HepG2 (cell line): ENCODE data around the gene GASK1A. TPM values are rescaled to one million over a fixed set of nuclear protein-coding genes. Genes with fewer than 3 reads are reported as not detected.

Experiments used
- ATAC-seq: fragments of 200-7000 bp; cut with Tn5 transposase; 3 replicates; pipeline ENCODE4 v1.9.1; 2020; ENCODE audit warnings: mild to moderate bottlenecking, moderate library complexity
- BruUV-seq: library from RNA; stranded (reverse); fragments of 400-500 nt; replicated peaks from 2 replicates; lab custom pipeline; 2021; lab: Mats Ljungman, UMichigan
- CTCF ChIA-PET: fragments of 300-600 bp; formaldehyde crosslinking; extraction: SDS; loops from one replicate; lab custom pipeline; 2021; ENCODE audit warnings: low total read pairs, inconsistent platforms, low intra/inter-chr PET ratio; lab: Yijun Ruan, JAX
- POLR2A ChIA-PET: fragments of 350-600 bp; sonication (Branson Sonifier 250); formaldehyde crosslinking; loops from one replicate; lab custom pipeline; 2020; ENCODE audit warnings: antibody characterized with exemption, inconsistent platforms; lab: Yijun Ruan, JAX
- DNase-seq: peaks from one replicate; pipeline ENCODE4 v3.0.0-alpha.2; 2015; ENCODE audit warnings: low spot score
- FAIRE-seq: peaks from 3 replicates; lab custom pipeline; 2011; peaks lifted over from hg19 to GRCh38; lab: Jason Lieb, UNC
- H2AFZ ChIP-seq: one replicate; pipeline ENCODE4 v1.6.1; 2011; ENCODE audit warnings: low read length, inconsistent platforms
- H3K27ac ChIP-seq: fragments of 300-600 bp; 3 replicates; pipeline ENCODE4 v1.8.0; 2011; ENCODE audit warnings: mixed run types, mild to moderate bottlenecking, mixed read lengths, low read length, inconsistent platforms; ENCODE audit not compliant: insufficient read depth; ENCODE audit errors: extremely low read length
- H3K27me3 ChIP-seq, 2 experiments: fragments of 200-600 bp in 1 of 2; 2 replicates in 1 of 2; 3 replicates in 1 of 2; pipeline versions ENCODE4 v1.6.0 to v1.8.0; 2011; ENCODE audit warnings: low read length in 2 of 2, mild to moderate bottlenecking in 2 of 2, moderate library complexity in 2 of 2, inconsistent platforms in 1 of 2; ENCODE audit not compliant: insufficient read depth in 2 of 2, control insufficient read depth in 1 of 2
- H3K36me3 ChIP-seq, 2 experiments: fragments of 200-600 bp in 1 of 2; replicated peaks in 1 of 2; 2 replicates in 1 of 2; 3 replicates in 1 of 2; pipeline versions ENCODE4 v1.5.1 to v1.8.0; 2011; ENCODE audit warnings: low read length in 2 of 2, inconsistent platforms in 1 of 2; ENCODE audit not compliant: insufficient read depth in 2 of 2, control insufficient read depth in 1 of 2
- H3K4me1 ChIP-seq: 2 replicates; pipeline ENCODE4 v1.5.1; 2012; ENCODE audit warnings: low read length, inconsistent platforms; ENCODE audit not compliant: insufficient read depth
- H3K4me2 ChIP-seq: 2 replicates; pipeline ENCODE4 v1.6.0; 2011; ENCODE audit warnings: low read depth, low read length, inconsistent platforms
- H3K4me3 ChIP-seq, 3 experiments: fragments of 200-600 bp in 1 of 3; sonication (generic), shearing (Covaris generic) in 1 of 3; replicated peaks in 1 of 3; 2 replicates each; pipeline ENCODE4 v1.5.1; 2011 to 2016; ENCODE audit warnings: low read length in 3 of 3, inconsistent platforms in 2 of 3, low read depth in 2 of 3, mild to moderate bottlenecking in 2 of 3, control low read depth in 1 of 3, mixed read lengths in 1 of 3; ENCODE audit not compliant: insufficient read depth in 1 of 3
- H3K79me2 ChIP-seq: one replicate; pipeline ENCODE4 v1.6.1; 2011; ENCODE audit warnings: low read length, inconsistent platforms; ENCODE audit not compliant: insufficient read depth
- H3K9ac ChIP-seq: 2 replicates; pipeline ENCODE4 v1.6.0; 2011; ENCODE audit warnings: mild to moderate bottlenecking, low read depth, low read length, inconsistent platforms; ENCODE audit not compliant: insufficient read depth
- H3K9me3 ChIP-seq: 2 replicates; pipeline ENCODE4 v1.5.1; 2012; ENCODE audit warnings: mild to moderate bottlenecking, low read length
- H4K20me1 ChIP-seq: 2 replicates; pipeline ENCODE4 v1.6.0; 2011; ENCODE audit warnings: inconsistent platforms, mild to moderate bottlenecking, low read length, moderate library complexity; ENCODE audit not compliant: insufficient read depth
- ARNT ChIP-seq: fragments of 450-650 bp; IDR thresholded peaks from 2 replicates; pipeline ENCODE4 v1.6.1; 2017
- CCDC6 ChIP-seq: sonication (generic); formaldehyde crosslinking; IDR thresholded peaks from 2 replicates; pipeline ENCODE4 v1.8.1; 2022; ENCODE audit warnings: mild to moderate bottlenecking, missing genetic modification reagents, moderate library complexity
- CENPX ChIP-seq: sonication (generic); formaldehyde crosslinking; IDR thresholded peaks from 2 replicates; pipeline ENCODE4 v1.9.0; 2021; ENCODE audit warnings: mild to moderate bottlenecking, missing genetic modification reagents, moderate library complexity
- HIC2 ChIP-seq: sonication (generic); formaldehyde crosslinking; IDR thresholded peaks from 2 replicates; pipeline ENCODE4 v1.9.0; 2022; ENCODE audit warnings: low read depth, missing genetic modification reagents
- IRF1 ChIP-seq: sonication (generic); formaldehyde crosslinking; IDR thresholded peaks from 2 replicates; pipeline ENCODE4 v1.4.0; 2020; ENCODE audit warnings: low read depth, mild to moderate bottlenecking, missing genetic modification reagents
- JUND ChIP-seq: sonication (generic); formaldehyde crosslinking; IDR thresholded peaks from 2 replicates; pipeline ENCODE4 v1.8.0; 2022; ENCODE audit warnings: mild to moderate bottlenecking, missing genetic modification reagents
- PRDM15 ChIP-seq: sonication (generic); formaldehyde crosslinking; IDR thresholded peaks from 2 replicates; pipeline ENCODE4 v1.4.0; 2020; ENCODE audit warnings: missing genetic modification reagents
- RAD51 ChIP-seq: fragments of 450-650 bp; IDR thresholded peaks from 2 replicates; pipeline ENCODE4 v1.6.1; 2016; ENCODE audit warnings: borderline replicate concordance
- SCMH1 ChIP-seq: sonication (generic); formaldehyde crosslinking; IDR thresholded peaks from 2 replicates; pipeline ENCODE4 v1.9.0; 2021; ENCODE audit warnings: missing genetic modification reagents, mild to moderate bottlenecking, borderline replicate concordance
- SIN3A ChIP-seq: IDR thresholded peaks from 2 replicates; pipeline ENCODE4 v1.6.1; 2011; ENCODE audit warnings: low read depth, mild to moderate bottlenecking, control low read depth, low read length, borderline replicate concordance
- SMARCE1 ChIP-seq: fragments of 450-650 bp; IDR thresholded peaks from 2 replicates; pipeline ENCODE4 v1.6.1; 2017; ENCODE audit warnings: borderline replicate concordance
- ZBTB34 ChIP-seq: sonication (generic); formaldehyde crosslinking; IDR thresholded peaks from 2 replicates; pipeline ENCODE4 v1.8.0; 2022; ENCODE audit warnings: mild to moderate bottlenecking, missing genetic modification reagents
- ZNF17 ChIP-seq: sonication (generic); formaldehyde crosslinking; IDR thresholded peaks from 2 replicates; pipeline ENCODE4 v1.5.0; 2020; ENCODE audit warnings: mild to moderate bottlenecking, missing genetic modification reagents
- ZNF234 ChIP-seq: sonication (generic); formaldehyde crosslinking; conservative IDR thresholded peaks from 2 replicates; pipeline ENCODE4 v1.5.1; 2020; ENCODE audit warnings: mild to moderate bottlenecking, missing genetic modification reagents
- ZNF263 ChIP-seq: sonication (generic); formaldehyde crosslinking; IDR thresholded peaks from 2 replicates; pipeline ENCODE4 v1.4.0; 2020; ENCODE audit warnings: missing genetic modification reagents
- ZNF282 ChIP-seq: fragments of 450-650 bp; IDR thresholded peaks from 2 replicates; pipeline ENCODE4 v1.6.1; 2018; ENCODE audit not compliant: partially characterized antibody
- ZNF781 ChIP-seq: sonication (generic); formaldehyde crosslinking; IDR thresholded peaks from 2 replicates; pipeline ENCODE4 v1.5.1; 2020; ENCODE audit warnings: borderline replicate concordance, mild to moderate bottlenecking, missing genetic modification reagents; ENCODE audit errors: not compliant biosample characterization
- ZNF792 ChIP-seq: IDR thresholded peaks from 2 replicates; pipeline ENCODE4 v1.6.1; 2016
- ZNF816 ChIP-seq: sonication (generic); formaldehyde crosslinking; IDR thresholded peaks from 2 replicates; pipeline ENCODE4 v1.8.0; 2022; ENCODE audit warnings: missing genetic modification reagents, mild to moderate bottlenecking, borderline replicate concordance
- whole genome bisulfite sequencing: methylation state at CpG from one replicate; pipeline ENCODE4 v1.1.6; 2017; ENCODE audit warnings: low lambda C conversion rate; 5-methylcytosine and 5-hydroxymethylcytosine counted together
- in situ Hi-C: cut with HindIII; loops from 2 replicates; pipeline ENCODE4 v1.10.0; 2017; ENCODE audit warnings: low pct_unique_long_range_greater_than_20kb; ENCODE audit not compliant: extremely low pct_ligation_motif_present
- intact Hi-C: fragments of 100-400 bp; cut with micrococcal nuclease; formaldehyde crosslinking; loops from one replicate; pipeline ENCODE4 v1.10.0; 2022; ENCODE audit not compliant: unreplicated experiment
- polyA plus RNA-seq, 8 experiments: library from polyadenylated mRNA; depleted of rRNA in 3 of 8; stranded (reverse) in 7 of 8; unstranded in 1 of 8; fragments of >200 nt; fragmentation: Illumina TruSeq in 4 of 8; extraction: Trizol in 4 of 8; gene quantifications; 2 replicates each; pipeline versions ENCODE4 v1.2.1 to v1.2.3, GENCODE V29; 2011 to 2016; ENCODE audit warnings: low read depth in 4 of 8, missing spikeins in 1 of 8, mixed read lengths in 1 of 8; ENCODE audit not compliant: insufficient read depth in 1 of 8
- total RNA-seq, 5 experiments: library from RNA; depleted of rRNA; stranded (reverse); fragments of >200 nt; fragmentation: Illumina TruSeq; extraction: Trizol; gene quantifications; 2 replicates each; pipeline ENCODE4 v1.2.3, GENCODE V29; 2016; ENCODE audit warnings: low read depth in 1 of 5

The GASK1A gene
- total and polyA plus RNA-seq, 2 of the 13 experiments (the other 11 are each of a cell fraction or from before 2014, with no cell fraction given), result not detected

- ATAC-seq, result no peak
- H3K36me3 ChIP-seq, result no peaks in the 10 kb centered on the region
- no peaks in the 10 kb centered on the region for H3K79me2 ChIP-seq
- ChIA-PET POLR2A (no interaction called here), CTCF (no interaction called here)
- no peak overlapping the region for H3K27ac ChIP-seq
- BruUV-seq, result no TSS peak
- WGBS, result 79% methylated on average over 2 of the region's 2 CpGs
- H4K20me1 ChIP-seq, result no peaks in the 10 kb centered on the region
- no peak overlapping the region for H3K4me2 ChIP-seq
- no peaks in the 10 kb centered on the region for H3K9me3 ChIP-seq
- no peak overlapping the region for H3K9ac ChIP-seq
- H3K27me3 ChIP-seq, result no peaks in the 10 kb centered on the region
- peaks cover 8% of the 10 kb centered on the region for H3K4me1 ChIP-seq
- H2AFZ ChIP-seq, result no peak overlapping the region
- intact Hi-C loops (no loop called here), in situ Hi-C loops (no loop called here)
- no peak for DNase-seq
- H3K4me3 ChIP-seq, result no peak overlapping the region
- no peak for FAIRE-seq
- TF ChIP-seq ZNF234 (CRISPR knock-in tag) (no peak), ZNF792 (CRISPR knock-in tag) (no peak), ZNF263 (no peak), ZNF781 (CRISPR knock-in tag) (no peak), ZNF17 (CRISPR knock-in tag) (no peak), CENPX (CRISPR knock-in tag) (no peak), ZNF816 (CRISPR knock-in tag) (no peak), ZBTB34 (no peak), SMARCE1 (no peak), IRF1 (CRISPR knock-in tag) (no peak), ZNF282 (no peak), JUND (CRISPR knock-in tag) (no peak), ARNT (no peak), SCMH1 (CRISPR knock-in tag) (no peak), CCDC6 (no peak), SIN3A (no peak), PRDM15 (no peak), HIC2 (CRISPR knock-in tag) (no peak), RAD51 (no peak)
Observed at GRCh38 chr3:43093974-43094373, 114.9 kb downstream of the GASK1A start.
